HG02840 (cell line): ENCODE results near the gene PAPLN.

ENCODE experiments used
- ATAC-seq: cut with Tn5 transposase; IDR thresholded peaks from one replicate; pipeline ENCODE4 v1.9.1; 2021; ENCODE audit warnings: mild to moderate bottlenecking, moderate library complexity, moderate number of reproducible peaks; ENCODE audit not compliant: unreplicated experiment, low FRiP score

Gene PAPLN

GRCh38 chr14:73231981-73232851 lies 5.1 kb upstream of the PAPLN start:
- no peak for ATAC-seq

GRCh38 chr14:73232984-73233383 lies 4.3 kb upstream of the PAPLN start:
- ATAC-seq, result no peak

GRCh38 chr14:73233564-73233963 lies 3.7 kb upstream of the PAPLN start:
- ATAC-seq, result no peak

- no peak for ATAC-seq
Measured at GRCh38 chr14:73234029-73234428, 3.3 kb upstream of the PAPLN start.

GRCh38 chr14:73234586-73235394 lies 2.5 kb upstream of the PAPLN start:
- ATAC-seq, result no peak

- no peak for ATAC-seq
Measured at GRCh38 chr14:73235531-73236155, 1.7 kb upstream of the PAPLN start.

GRCh38 chr14:73236157-73236556 lies 1.1 kb upstream of the PAPLN start:
- ATAC-seq, result no peak

- ATAC-seq, result no peak
Measured at GRCh38 chr14:73236752-73237218, 521 bp upstream of the PAPLN start.

- ATAC-seq, result no peak
Measured at GRCh38 chr14:73237786-73238423, 599 bp downstream of the PAPLN start.

- ATAC-seq, result no peak
Measured at GRCh38 chr14:73238424-73238852, 1.1 kb downstream of the PAPLN start.

- ATAC-seq, result no peak
Measured at GRCh38 chr14:73238941-73239340, 1.6 kb downstream of the PAPLN start.

GRCh38 chr14:73239393-73240241 lies 2.3 kb downstream of the PAPLN start:
- no peak for ATAC-seq

- ATAC-seq, result no peak
Measured at GRCh38 chr14:73240816-73241480, 3.6 kb downstream of the PAPLN start.

- ATAC-seq, result no peak
Measured at GRCh38 chr14:73241481-73242165, 4.3 kb downstream of the PAPLN start.

- ATAC-seq, result no peak
Measured at GRCh38 chr14:73242357-73242901, 5.1 kb downstream of the PAPLN start.

- ATAC-seq, result no peak
Measured at GRCh38 chr14:73243341-73243740, 6.0 kb downstream of the PAPLN start.

GRCh38 chr14:73243748-73244147 lies 6.4 kb downstream of the PAPLN start:
- no peak for ATAC-seq
